DOHH2 (cell line): ENCODE results near the gene CNPPD1.

Source experiments
- H3F3A ChIP-seq: fragments of 200-600 bp; sonication (generic), shearing (Covaris generic); 2 replicates; pipeline ENCODE4 v1.6.0; 2016; ENCODE audit warnings: antibody characterized with exemption, mild to moderate bottlenecking; ENCODE audit not compliant: control insufficient read depth, insufficient read depth
- H3K27ac ChIP-seq: fragments of 200-600 bp; sonication (generic); 2 replicates; pipeline ENCODE4 v1.5.1; 2014; ENCODE audit warnings: low read depth, mild to moderate bottlenecking, low read length, moderate library complexity
- H3K27me3 ChIP-seq: fragments of 200-600 bp; sonication (generic); 2 replicates; pipeline ENCODE4 v1.6.1; 2014; ENCODE audit warnings: mild to moderate bottlenecking, low read length, mixed read lengths; ENCODE audit not compliant: control insufficient read depth
- H3K36me3 ChIP-seq: fragments of 200-600 bp; sonication (generic); 2 replicates; pipeline ENCODE4 v1.6.1; 2014; ENCODE audit warnings: mild to moderate bottlenecking, low read length, moderate library complexity, mixed read lengths; ENCODE audit not compliant: control insufficient read depth
- H3K4me1 ChIP-seq: fragments of 200-600 bp; sonication (generic); 2 replicates; pipeline ENCODE4 v1.6.1; 2014; ENCODE audit warnings: mild to moderate bottlenecking, low read length, mixed read lengths; ENCODE audit not compliant: control insufficient read depth
- H3K4me2 ChIP-seq: fragments of 200-600 bp; sonication (generic); 2 replicates; pipeline ENCODE4 v1.6.0; 2014; ENCODE audit warnings: mild to moderate bottlenecking, low read length, moderate library complexity
- H3K4me3 ChIP-seq: fragments of 200-600 bp; sonication (generic); 2 replicates; pipeline ENCODE4 v1.5.1; 2014; ENCODE audit warnings: mild to moderate bottlenecking, low read length, mixed read lengths
- H3K79me2 ChIP-seq: fragments of 200-600 bp; sonication (generic); 2 replicates; pipeline ENCODE4 v1.6.1; 2014; ENCODE audit warnings: mild to moderate bottlenecking, low read length, mixed read lengths; ENCODE audit not compliant: control insufficient read depth
- H3K9me2 ChIP-seq: fragments of 200-600 bp; sonication (generic); replicated peaks from 2 replicates; pipeline ENCODE4 v1.6.1; 2014; ENCODE audit warnings: mild to moderate bottlenecking, low read length, mixed read lengths; ENCODE audit not compliant: control insufficient read depth
- H3K9me3 ChIP-seq: fragments of 200-600 bp; sonication (generic); 2 replicates; pipeline ENCODE4 v1.6.1; 2014; ENCODE audit warnings: antibody characterized with exemption, low read length, mixed read lengths; ENCODE audit not compliant: control insufficient read depth, insufficient read depth
- H4K20me1 ChIP-seq: fragments of 200-600 bp; sonication (generic); 2 replicates; pipeline ENCODE4 v1.6.0; 2014; ENCODE audit warnings: low read depth, mild to moderate bottlenecking, antibody characterized with exemption, low read length, moderate library complexity; ENCODE audit not compliant: control insufficient read depth, insufficient read depth
- EZH2phosphoT487 ChIP-seq: fragments of 200-600 bp; sonication (generic); IDR thresholded peaks from 2 replicates; pipeline ENCODE4 v1.6.1; 2017; ENCODE audit warnings: borderline replicate concordance, mild to moderate bottlenecking, antibody characterized with exemption, low read length, moderate library complexity, mixed read lengths
- TF ChIP-seq, protein P1 (sequence below): fragments of 200-600 bp; sonication (generic); IDR thresholded peaks from one replicate; pipeline ENCODE4 v1.5.1; 2014; ENCODE audit warnings: antibody characterized with exemption, mild to moderate bottlenecking, low read depth, low read length; ENCODE audit not compliant: poor library complexity, severe bottlenecking

CNPPD1 gene

GRCh38 chr2:219175928-219176817 lies 552 bp downstream of the CNPPD1 start:
- Histone ChIP-seq H3K9me3 (no peaks in the 10 kb centered on the region), H3K4me2 (peak overlapping the region; percentile 95), H3K4me1 (peaks cover 28% of the 10 kb centered on the region), H3K9me2 (no peaks in the 10 kb centered on the region), H3K4me3 (peak overlapping the region; percentile 96), H4K20me1 (0 out of 2 replicates have a peak, but pooled peaks cover 5% of the 10 kb centered on the region), H3K27me3 (no peaks in the 10 kb centered on the region), H3K27ac (peak overlapping the region; percentile 99), H3K36me3 (peaks cover 71% of the 10 kb centered on the region), H3K79me2 (peaks cover 42% of the 10 kb centered on the region), H3F3A (peaks cover 16% of the 10 kb centered on the region)
- TF ChIP-seq EZH2phosphoT487 = no peak
- TF ChIP-seq, protein P1, sequence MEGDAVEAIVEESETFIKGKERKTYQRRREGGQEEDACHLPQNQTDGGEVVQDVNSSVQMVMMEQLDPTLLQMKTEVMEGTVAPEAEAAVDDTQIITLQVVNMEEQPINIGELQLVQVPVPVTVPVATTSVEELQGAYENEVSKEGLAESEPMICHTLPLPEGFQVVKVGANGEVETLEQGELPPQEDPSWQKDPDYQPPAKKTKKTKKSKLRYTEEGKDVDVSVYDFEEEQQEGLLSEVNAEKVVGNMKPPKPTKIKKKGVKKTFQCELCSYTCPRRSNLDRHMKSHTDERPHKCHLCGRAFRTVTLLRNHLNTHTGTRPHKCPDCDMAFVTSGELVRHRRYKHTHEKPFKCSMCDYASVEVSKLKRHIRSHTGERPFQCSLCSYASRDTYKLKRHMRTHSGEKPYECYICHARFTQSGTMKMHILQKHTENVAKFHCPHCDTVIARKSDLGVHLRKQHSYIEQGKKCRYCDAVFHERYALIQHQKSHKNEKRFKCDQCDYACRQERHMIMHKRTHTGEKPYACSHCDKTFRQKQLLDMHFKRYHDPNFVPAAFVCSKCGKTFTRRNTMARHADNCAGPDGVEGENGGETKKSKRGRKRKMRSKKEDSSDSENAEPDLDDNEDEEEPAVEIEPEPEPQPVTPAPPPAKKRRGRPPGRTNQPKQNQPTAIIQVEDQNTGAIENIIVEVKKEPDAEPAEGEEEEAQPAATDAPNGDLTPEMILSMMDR = peak; percentile 47

GRCh38 chr2:219175486-219175885 lies 1.2 kb downstream of the CNPPD1 start:
- H3K27me3 ChIP-seq = no peaks in the 10 kb centered on the region
- peaks cover 42% of the 10 kb centered on the region for H3K79me2 ChIP-seq
- TF ChIP-seq EZH2phosphoT487 = no peak
- no peaks in the 10 kb centered on the region for H3K9me2 ChIP-seq
- peaks cover 67% of the 10 kb centered on the region for H3K36me3 ChIP-seq
- no peak overlapping the region; the same call in 1 of the 2 replicates for H3K27ac ChIP-seq
- peaks cover 21% of the 10 kb centered on the region for H3F3A ChIP-seq
- 0 out of 2 replicates have a peak, but pooled peaks cover 5% of the 10 kb centered on the region for H4K20me1 ChIP-seq
- H3K4me3 ChIP-seq = peak overlapping the region; percentile 96
- no peaks in the 10 kb centered on the region for H3K9me3 ChIP-seq
- H3K4me1 ChIP-seq = peaks cover 28% of the 10 kb centered on the region
- peak overlapping the region; percentile 95 for H3K4me2 ChIP-seq

DNA sequence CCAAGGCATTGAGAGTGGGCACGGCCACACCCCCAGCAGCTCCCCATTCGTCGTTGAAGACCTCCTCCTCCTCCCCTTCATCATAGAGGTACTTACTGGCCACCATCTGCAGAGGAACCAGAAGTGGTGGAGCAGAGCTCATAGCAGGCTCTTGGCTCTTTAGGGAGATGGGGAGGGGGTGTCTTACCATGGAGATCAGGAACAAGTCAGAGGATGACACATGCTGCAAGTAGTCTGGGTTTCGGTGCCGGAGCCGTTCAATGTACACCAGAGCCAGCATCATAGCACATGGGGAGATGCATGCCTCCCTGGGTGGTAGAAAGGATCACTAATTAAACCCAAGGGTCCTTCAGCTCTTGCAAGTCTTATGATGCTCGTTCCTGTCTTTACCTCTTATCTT lies 1.9 kb downstream of the CNPPD1 start:
- Histone ChIP-seq H4K20me1 (0 out of 2 replicates have a peak, but pooled peaks cover 5% of the 10 kb centered on the region), H3K4me3 (no peak overlapping the region), H3K9me2 (no peaks in the 10 kb centered on the region), H3F3A (peaks cover 21% of the 10 kb centered on the region), H3K9me3 (no peaks in the 10 kb centered on the region), H3K4me2 (no peak overlapping the region), H3K27ac (no peak overlapping the region), H3K79me2 (peaks cover 36% of the 10 kb centered on the region), H3K36me3 (peaks cover 60% of the 10 kb centered on the region), H3K4me1 (peaks cover 28% of the 10 kb centered on the region), H3K27me3 (no peaks in the 10 kb centered on the region)
- TF ChIP-seq EZH2phosphoT487 = no peak
- TF ChIP-seq, protein P1 = no peak

DNA sequence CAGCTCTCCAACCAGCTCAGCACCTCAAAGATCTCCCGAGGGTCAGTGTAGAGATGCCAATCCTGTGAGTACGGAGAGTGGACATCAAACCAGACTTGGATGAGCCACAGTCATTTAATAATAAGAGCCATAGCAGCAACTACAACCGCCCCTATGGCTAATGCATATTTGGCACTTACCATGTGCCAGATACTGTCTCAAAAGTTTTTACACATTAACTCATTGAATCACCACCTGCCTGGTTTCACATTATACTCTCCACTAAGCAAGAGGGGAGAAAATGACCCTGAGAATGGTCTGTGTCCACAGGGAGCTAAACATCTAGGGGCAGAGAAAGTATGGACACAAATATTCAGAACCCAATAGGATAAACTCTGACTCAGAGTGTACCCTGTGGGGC lies 2.6 kb downstream of the CNPPD1 start:
- Histone ChIP-seq H3K9me2 (no peaks in the 10 kb centered on the region), H3K9me3 (no peaks in the 10 kb centered on the region), H3K36me3 (peaks cover 54% of the 10 kb centered on the region), H4K20me1 (0 out of 2 replicates have a peak, but pooled peaks cover 5% of the 10 kb centered on the region), H3K27me3 (no peaks in the 10 kb centered on the region), H3K4me1 (peaks cover 21% of the 10 kb centered on the region), H3K4me3 (no peak overlapping the region), H3F3A (peaks cover 21% of the 10 kb centered on the region), H3K79me2 (peaks cover 30% of the 10 kb centered on the region), H3K4me2 (no peak overlapping the region), H3K27ac (no peak overlapping the region)
- TF ChIP-seq, protein P1 = no peak
- TF ChIP-seq EZH2phosphoT487 = no peak
